Astrocyte (in vitro differentiated cells and primary cell): Measurements from ENCODE around the gene PPM1N. TPM values are rescaled to one million over a fixed set of nuclear protein-coding genes. Genes with fewer than 3 reads are reported as not detected.

Experiments
- DNase-seq: peaks from one replicate; pipeline ENCODE4 v3.0.0-alpha.2; 2010; ENCODE audit warnings: low read depth
- FAIRE-seq: peaks from 2 replicates; lab custom pipeline; 2011; peaks lifted over from hg19 to GRCh38; lab: Jason Lieb, UNC
- H2AFZ ChIP-seq: 2 replicates; pipeline ENCODE4 v1.6.0; 2012; ENCODE audit warnings: low read depth, low read length, inconsistent platforms
- H3K27ac ChIP-seq: 2 replicates; pipeline ENCODE4 v1.5.1; 2011; ENCODE audit warnings: low read depth, low read length, inconsistent platforms
- H3K27me3 ChIP-seq: 2 replicates; pipeline ENCODE4 v1.6.0; 2011; ENCODE audit warnings: low read length, inconsistent platforms; ENCODE audit not compliant: insufficient read depth
- H3K36me3 ChIP-seq: 2 replicates; pipeline ENCODE4 v1.5.1; 2011; ENCODE audit warnings: low read length, inconsistent platforms; ENCODE audit not compliant: insufficient read depth
- H3K4me1 ChIP-seq: 2 replicates; pipeline ENCODE4 v1.5.1; 2011; ENCODE audit warnings: low read length, inconsistent platforms; ENCODE audit not compliant: insufficient read depth
- H3K4me2 ChIP-seq: 2 replicates; pipeline ENCODE4 v1.6.0; 2012; ENCODE audit warnings: low read length, inconsistent platforms
- H3K4me3 ChIP-seq: 2 replicates; pipeline ENCODE4 v1.5.1; 2011; ENCODE audit warnings: low read depth, mild to moderate bottlenecking, low read length, inconsistent platforms; ENCODE audit not compliant: insufficient read depth
- H3K79me2 ChIP-seq: 2 replicates; pipeline ENCODE4 v1.6.0; 2012; ENCODE audit warnings: mild to moderate bottlenecking, low read length, inconsistent platforms; ENCODE audit not compliant: insufficient read depth
- H3K9ac ChIP-seq: 2 replicates; pipeline ENCODE4 v1.6.0; 2012; ENCODE audit warnings: mild to moderate bottlenecking, low read length, inconsistent platforms
- H3K9me3 ChIP-seq: 2 replicates; pipeline ENCODE4 v1.5.1; 2012; ENCODE audit warnings: low read depth, mild to moderate bottlenecking, low read length, inconsistent platforms; ENCODE audit not compliant: insufficient read depth
- H4K20me1 ChIP-seq: 2 replicates; pipeline ENCODE4 v1.6.0; 2012; ENCODE audit warnings: low read length, inconsistent platforms; ENCODE audit not compliant: insufficient read depth
- H3K27ac Mint-ChIP-seq: one replicate; pipeline ENCODE4 v1.8.0; 2021; ENCODE audit warnings: mild to moderate bottlenecking, mixed read lengths; ENCODE audit not compliant: unreplicated experiment
- H3K27me3 Mint-ChIP-seq: one replicate; pipeline ENCODE4 v1.8.0; 2021; ENCODE audit warnings: low read depth, mixed read lengths; ENCODE audit not compliant: unreplicated experiment
- H3K36me3 Mint-ChIP-seq: one replicate; pipeline ENCODE4 v1.8.0; 2021; ENCODE audit warnings: low read depth, mixed read lengths; ENCODE audit not compliant: unreplicated experiment
- H3K4me1 Mint-ChIP-seq: one replicate; pipeline ENCODE4 v1.8.0; 2021; ENCODE audit warnings: low read depth, mixed read lengths; ENCODE audit not compliant: unreplicated experiment
- H3K4me3 Mint-ChIP-seq: one replicate; pipeline ENCODE4 v1.8.0; 2021; ENCODE audit warnings: mild to moderate bottlenecking, moderate library complexity, mixed read lengths; ENCODE audit not compliant: unreplicated experiment
- H3K9me3 Mint-ChIP-seq: one replicate; pipeline ENCODE4 v1.8.0; 2021; ENCODE audit warnings: mild to moderate bottlenecking, mixed read lengths; ENCODE audit not compliant: unreplicated experiment
- EZH2 ChIP-seq: IDR thresholded peaks from 2 replicates; pipeline ENCODE4 v1.6.1; 2012; ENCODE audit warnings: mild to moderate bottlenecking, low read length, inconsistent platforms; ENCODE audit not compliant: insufficient read depth
- total RNA-seq: library from RNA; stranded (reverse); gene quantifications from 2 replicates; pipeline ENCODE4 v1.2.1, GENCODE V29; 2021
- TF ChIP-seq, protein P1 (sequence below): IDR thresholded peaks from 2 replicates; pipeline ENCODE4 v1.5.1; 2011; ENCODE audit warnings: low read depth, mild to moderate bottlenecking, inconsistent platforms, low read length, moderate library complexity; ENCODE audit not compliant: insufficient read depth

Gene PPM1N
- total RNA-seq, 1 donor from 2014 or later, result 1.3 TPM

DNA sequence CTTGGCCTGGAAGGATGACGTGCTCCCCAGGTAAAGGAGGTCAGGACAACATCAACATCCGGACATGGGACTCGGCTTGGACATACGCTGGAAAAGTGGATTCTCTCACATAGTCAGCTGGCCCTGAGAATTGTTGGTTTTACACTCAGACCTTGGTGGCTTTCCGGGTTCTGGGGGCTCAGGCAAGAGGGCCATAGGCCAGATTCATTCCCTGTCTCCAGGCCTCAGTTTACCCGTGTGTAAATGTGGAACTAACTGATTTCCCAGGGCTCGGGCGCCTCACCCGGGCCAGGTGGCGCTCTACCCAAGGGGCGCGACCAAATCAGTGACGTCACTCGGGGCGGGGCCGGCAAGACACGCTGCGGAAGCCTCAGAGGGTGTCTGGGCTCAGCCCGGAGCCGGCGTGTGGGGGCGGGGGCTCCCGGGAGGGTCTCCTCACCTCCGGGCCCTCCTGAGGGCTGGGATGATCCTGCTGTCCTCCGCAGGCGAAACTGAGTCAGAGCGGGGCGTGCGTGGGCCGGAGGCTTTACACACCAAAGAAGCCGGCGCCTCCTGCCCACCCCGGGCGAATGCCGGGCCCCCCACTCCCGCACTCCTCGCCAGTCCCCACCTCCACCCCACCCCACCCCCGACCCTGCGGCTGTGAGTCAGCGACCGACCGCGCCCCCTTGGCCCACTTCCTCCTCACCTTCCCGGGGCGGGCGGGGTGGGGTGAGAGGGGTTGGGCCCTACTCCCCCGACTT lies 8.2 kb downstream of the PPM1N start:
- Histone ChIP-seq H3K27me3 (no peaks in the 10 kb centered on the region), H3K4me3 (peak overlapping the region; percentile 99), H3K36me3 (peaks cover 6% of the 10 kb centered on the region), H2AFZ (peak overlapping the region; percentile 60), H3K27ac (peak overlapping the region; percentile 87), H3K9me3 (no peaks in the 10 kb centered on the region), H3K4me1 (peaks cover 23% of the 10 kb centered on the region), H3K4me2 (peak overlapping the region; percentile 100), H3K9ac (peak overlapping the region; percentile 92), H4K20me1 (peaks cover 24% of the 10 kb centered on the region), H3K79me2 (peaks cover 45% of the 10 kb centered on the region)
- Mint-ChIP-seq H3K4me1 (peaks cover 6% of the 10 kb centered on the region), H3K36me3 (peaks cover 6% of the 10 kb centered on the region), H3K27ac (peak overlapping the region; percentile 91), H3K9me3 (no peaks in the 10 kb centered on the region), H3K4me3 (peak overlapping the region; percentile 93), H3K27me3 (no peaks in the 10 kb centered on the region)
- DNase-seq (peak; percentile 81), FAIRE-seq (no peak)
- TF ChIP-seq, protein P1, sequence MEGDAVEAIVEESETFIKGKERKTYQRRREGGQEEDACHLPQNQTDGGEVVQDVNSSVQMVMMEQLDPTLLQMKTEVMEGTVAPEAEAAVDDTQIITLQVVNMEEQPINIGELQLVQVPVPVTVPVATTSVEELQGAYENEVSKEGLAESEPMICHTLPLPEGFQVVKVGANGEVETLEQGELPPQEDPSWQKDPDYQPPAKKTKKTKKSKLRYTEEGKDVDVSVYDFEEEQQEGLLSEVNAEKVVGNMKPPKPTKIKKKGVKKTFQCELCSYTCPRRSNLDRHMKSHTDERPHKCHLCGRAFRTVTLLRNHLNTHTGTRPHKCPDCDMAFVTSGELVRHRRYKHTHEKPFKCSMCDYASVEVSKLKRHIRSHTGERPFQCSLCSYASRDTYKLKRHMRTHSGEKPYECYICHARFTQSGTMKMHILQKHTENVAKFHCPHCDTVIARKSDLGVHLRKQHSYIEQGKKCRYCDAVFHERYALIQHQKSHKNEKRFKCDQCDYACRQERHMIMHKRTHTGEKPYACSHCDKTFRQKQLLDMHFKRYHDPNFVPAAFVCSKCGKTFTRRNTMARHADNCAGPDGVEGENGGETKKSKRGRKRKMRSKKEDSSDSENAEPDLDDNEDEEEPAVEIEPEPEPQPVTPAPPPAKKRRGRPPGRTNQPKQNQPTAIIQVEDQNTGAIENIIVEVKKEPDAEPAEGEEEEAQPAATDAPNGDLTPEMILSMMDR, result peak; percentile 19
- no peak for TF ChIP-seq EZH2

DNA sequence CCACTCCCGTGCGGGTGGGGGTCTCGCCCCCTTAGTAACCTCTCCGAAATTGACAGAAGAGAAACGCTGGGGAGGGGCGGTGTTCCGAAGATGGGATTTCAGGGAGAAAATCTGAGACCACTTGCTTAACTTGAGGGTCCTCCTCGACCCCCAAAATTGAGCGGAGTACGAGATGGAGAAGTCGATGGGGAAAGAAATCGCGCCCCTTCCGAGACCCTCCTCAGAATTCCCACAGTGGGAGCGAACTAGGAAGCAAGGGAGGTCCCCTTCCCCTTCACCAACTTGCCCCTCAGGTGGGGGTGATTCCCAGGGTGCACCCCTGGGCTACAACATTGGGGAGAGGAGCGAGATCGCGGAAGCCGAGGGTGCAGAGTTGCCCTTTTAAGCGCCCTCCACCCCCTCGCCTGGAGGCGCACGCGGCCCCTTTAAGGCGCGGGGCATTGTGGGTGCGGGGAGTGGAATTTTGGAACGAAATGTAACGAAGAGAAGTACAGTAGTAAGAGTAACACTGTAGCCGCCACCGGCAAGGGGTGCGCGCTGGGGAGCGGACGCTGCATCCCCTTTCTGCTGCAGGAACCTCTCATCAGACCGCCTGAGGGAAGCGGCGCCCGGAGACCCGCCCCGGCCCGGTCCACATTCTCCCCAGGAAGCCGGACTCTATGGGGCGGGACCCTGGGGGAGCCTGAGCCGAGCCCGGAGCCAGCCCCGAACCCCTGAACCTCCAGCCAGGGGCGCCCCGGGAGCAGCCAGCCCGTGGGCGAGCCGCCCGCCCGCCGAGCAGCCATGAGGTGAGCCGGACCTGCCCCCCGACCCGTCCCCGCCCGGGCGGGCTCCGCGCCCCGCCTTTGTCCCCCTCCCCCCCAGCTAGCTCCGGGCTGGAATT lies 9.0 kb downstream of the PPM1N start, which contains the start of gene VASP:
Gene VASP, plus strand, starts transcription at position 491 of the 883 bp plus-strand sequence. Its CDS starts 293 bp downstream, at position 784.
- Histone ChIP-seq H2AFZ (peak within 1 kb of the TSS; percentile 91), H4K20me1 (peaks cover 32% of the 10 kb centered on the region), H3K4me2 (peak within 1 kb of the TSS; percentile 100), H3K9ac (peak within 1 kb of the TSS; percentile 92), H3K4me1 (peaks cover 23% of the 10 kb centered on the region), H3K27me3 (no peaks in the 10 kb centered on the region), H3K36me3 (peaks cover 8% of the 10 kb centered on the region), H3K9me3 (no peaks in the 10 kb centered on the region), H3K4me3 (peak within 1 kb of the TSS; percentile 99), H3K27ac (peak within 1 kb of the TSS; percentile 87), H3K79me2 (peaks cover 54% of the 10 kb centered on the region)
- Mint-ChIP-seq H3K36me3 (peaks cover 6% of the 10 kb centered on the region), H3K4me3 (peak within 1 kb of the TSS; percentile 98), H3K27ac (peak within 1 kb of the TSS; percentile 91), H3K4me1 (peaks cover 6% of the 10 kb centered on the region), H3K27me3 (no peaks in the 10 kb centered on the region), H3K9me3 (no peaks in the 10 kb centered on the region)
- TF ChIP-seq EZH2, result no peak
- TF ChIP-seq, protein P1, result no peak
- DNase-seq (peak; percentile 72), FAIRE-seq (no peak)
